ENCODE data around the gene ADAT3.

- TF ChIP-seq EGR1 (IDR thresholded peaks at IDR 0.05) (no peak), EP300 (IDR thresholded peaks at IDR 0.05; ENCODE audit: borderline replicate concordance) (no peak), CEBPB (IDR thresholded peaks at IDR 0.05) (no peak), CREB1 (IDR thresholded peaks at IDR 0.05; ENCODE audit: low read depth) (no peak), RAD21 (IDR thresholded peaks at IDR 0.05; ENCODE audit: low read depth) (no peak), FOXM1 (IDR thresholded peaks at IDR 0.05; ENCODE audit: borderline replicate concordance, low read depth) (no peak), TCF12 (IDR thresholded peaks at IDR 0.05; ENCODE audit: low read depth) (no peak), NFIC (IDR thresholded peaks at IDR 0.05) (no peak)
- TF ChIP-seq, protein P1, sequence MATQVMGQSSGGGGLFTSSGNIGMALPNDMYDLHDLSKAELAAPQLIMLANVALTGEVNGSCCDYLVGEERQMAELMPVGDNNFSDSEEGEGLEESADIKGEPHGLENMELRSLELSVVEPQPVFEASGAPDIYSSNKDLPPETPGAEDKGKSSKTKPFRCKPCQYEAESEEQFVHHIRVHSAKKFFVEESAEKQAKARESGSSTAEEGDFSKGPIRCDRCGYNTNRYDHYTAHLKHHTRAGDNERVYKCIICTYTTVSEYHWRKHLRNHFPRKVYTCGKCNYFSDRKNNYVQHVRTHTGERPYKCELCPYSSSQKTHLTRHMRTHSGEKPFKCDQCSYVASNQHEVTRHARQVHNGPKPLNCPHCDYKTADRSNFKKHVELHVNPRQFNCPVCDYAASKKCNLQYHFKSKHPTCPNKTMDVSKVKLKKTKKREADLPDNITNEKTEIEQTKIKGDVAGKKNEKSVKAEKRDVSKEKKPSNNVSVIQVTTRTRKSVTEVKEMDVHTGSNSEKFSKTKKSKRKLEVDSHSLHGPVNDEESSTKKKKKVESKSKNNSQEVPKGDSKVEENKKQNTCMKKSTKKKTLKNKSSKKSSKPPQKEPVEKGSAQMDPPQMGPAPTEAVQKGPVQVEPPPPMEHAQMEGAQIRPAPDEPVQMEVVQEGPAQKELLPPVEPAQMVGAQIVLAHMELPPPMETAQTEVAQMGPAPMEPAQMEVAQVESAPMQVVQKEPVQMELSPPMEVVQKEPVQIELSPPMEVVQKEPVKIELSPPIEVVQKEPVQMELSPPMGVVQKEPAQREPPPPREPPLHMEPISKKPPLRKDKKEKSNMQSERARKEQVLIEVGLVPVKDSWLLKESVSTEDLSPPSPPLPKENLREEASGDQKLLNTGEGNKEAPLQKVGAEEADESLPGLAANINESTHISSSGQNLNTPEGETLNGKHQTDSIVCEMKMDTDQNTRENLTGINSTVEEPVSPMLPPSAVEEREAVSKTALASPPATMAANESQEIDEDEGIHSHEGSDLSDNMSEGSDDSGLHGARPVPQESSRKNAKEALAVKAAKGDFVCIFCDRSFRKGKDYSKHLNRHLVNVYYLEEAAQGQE (IDR thresholded peaks at IDR 0.05; ENCODE audit: low read depth), result no peak
- TF ChIP-seq, protein P2, sequence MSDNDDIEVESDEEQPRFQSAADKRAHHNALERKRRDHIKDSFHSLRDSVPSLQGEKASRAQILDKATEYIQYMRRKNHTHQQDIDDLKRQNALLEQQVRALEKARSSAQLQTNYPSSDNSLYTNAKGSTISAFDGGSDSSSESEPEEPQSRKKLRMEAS (IDR thresholded peaks at IDR 0.05), result no peak
Measured at GRCh38 chr19:1936916-1937610, 31.9 kb downstream of the ADAT3 start.
